GM18951 (cell line): ENCODE measurements around the gene AKAP4.

Source experiments
- POLR2A ChIP-seq: IDR thresholded peaks from 4 replicates; pipeline ENCODE4 v1.6.1; 2011; ENCODE audit warnings: mild to moderate bottlenecking; ENCODE audit not compliant: insufficient read length, insufficient read depth; ENCODE audit errors: extremely low read depth
- in situ Hi-C: fragments of 300-500 bp; cut with MboI; formaldehyde crosslinking; loops from one replicate; pipeline ENCODE4 v1.12.0; 2022; ENCODE audit warnings: low sequenced_read_pairs, mixed read lengths, inconsistent platforms; ENCODE audit not compliant: unreplicated experiment

The AKAP4 gene, protein sequence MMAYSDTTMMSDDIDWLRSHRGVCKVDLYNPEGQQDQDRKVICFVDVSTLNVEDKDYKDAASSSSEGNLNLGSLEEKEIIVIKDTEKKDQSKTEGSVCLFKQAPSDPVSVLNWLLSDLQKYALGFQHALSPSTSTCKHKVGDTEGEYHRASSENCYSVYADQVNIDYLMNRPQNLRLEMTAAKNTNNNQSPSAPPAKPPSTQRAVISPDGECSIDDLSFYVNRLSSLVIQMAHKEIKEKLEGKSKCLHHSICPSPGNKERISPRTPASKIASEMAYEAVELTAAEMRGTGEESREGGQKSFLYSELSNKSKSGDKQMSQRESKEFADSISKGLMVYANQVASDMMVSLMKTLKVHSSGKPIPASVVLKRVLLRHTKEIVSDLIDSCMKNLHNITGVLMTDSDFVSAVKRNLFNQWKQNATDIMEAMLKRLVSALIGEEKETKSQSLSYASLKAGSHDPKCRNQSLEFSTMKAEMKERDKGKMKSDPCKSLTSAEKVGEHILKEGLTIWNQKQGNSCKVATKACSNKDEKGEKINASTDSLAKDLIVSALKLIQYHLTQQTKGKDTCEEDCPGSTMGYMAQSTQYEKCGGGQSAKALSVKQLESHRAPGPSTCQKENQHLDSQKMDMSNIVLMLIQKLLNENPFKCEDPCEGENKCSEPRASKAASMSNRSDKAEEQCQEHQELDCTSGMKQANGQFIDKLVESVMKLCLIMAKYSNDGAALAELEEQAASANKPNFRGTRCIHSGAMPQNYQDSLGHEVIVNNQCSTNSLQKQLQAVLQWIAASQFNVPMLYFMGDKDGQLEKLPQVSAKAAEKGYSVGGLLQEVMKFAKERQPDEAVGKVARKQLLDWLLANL

GRCh38 chrX:50200907-50201306 is at the start of gene AKAP4:
AKAP4 (minus strand) TSS chrX:50201007; CDS start chrX:50200889, 118 bp downstream.
- in situ Hi-C loops, result loop anchor here (25.0 kb wide), 1 partner anchor 361 kb away; no protein-coding TSS in a partner anchor
- no peak for TF ChIP-seq POLR2A

GRCh38 chrX:50211510-50211909 is 10.7 kb upstream of the AKAP4 start:
- in situ Hi-C loops, result loop anchor here (25.0 kb wide), 1 partner anchor 351 kb away; no protein-coding TSS in a partner anchor

DNA sequence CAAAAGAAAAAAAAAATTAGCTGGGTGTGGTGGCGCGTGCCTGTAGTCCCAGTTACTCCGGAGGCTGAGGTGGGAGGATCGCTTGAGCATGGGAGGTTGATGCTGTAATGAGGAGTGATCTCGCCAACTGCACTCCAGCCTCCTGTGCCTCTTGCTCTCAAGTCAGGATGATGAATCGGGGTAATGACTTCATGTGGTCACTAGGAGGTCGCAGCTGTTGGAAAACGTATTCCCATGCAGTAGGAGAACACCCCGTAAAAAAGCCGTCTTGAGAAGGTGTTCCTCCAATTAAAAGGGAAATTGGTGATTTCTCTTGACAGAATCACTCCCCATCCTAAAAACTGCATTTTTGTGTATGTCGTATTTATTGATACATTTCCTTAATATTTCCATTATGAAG is 5.9 kb upstream of the AKAP4 start:
- in situ Hi-C loops, result loop anchor here (25.0 kb wide), 1 partner anchor 356 kb away; no protein-coding TSS in a partner anchor
- TF ChIP-seq POLR2A, result no peak

More at GRCh38 chrX:50211510-50211909, 10.7 kb upstream of the AKAP4 start:
- no peak for TF ChIP-seq POLR2A

DNA sequence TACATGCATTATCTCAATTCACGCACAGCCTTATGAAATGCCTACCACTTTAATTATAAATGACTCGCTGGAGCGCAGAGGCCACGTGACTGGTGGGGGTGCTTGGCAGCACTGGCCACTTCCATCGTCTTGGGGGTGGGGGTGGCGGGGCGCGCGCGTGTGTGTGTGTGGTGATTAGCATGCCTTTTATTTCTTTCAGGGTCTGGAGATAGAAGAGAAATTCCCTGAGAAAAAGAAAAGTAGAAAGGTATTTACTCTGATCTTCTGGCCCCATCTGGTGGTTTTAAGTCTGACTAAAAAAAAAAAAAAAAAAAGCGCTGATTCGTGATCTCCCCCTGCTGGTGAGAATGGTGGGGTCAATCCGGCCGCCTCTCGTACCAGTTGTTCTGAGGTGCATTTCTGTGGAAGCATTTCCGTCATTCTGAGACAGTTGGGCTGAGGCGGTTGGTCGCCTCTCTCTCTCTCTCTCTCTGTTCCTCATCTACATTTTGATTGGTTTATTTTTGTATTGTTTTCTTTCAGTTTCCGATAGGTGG is 3.6 kb upstream of the AKAP4 start, which contains the start of gene CCNB3:
CCNB3 (plus strand) TSS at position 402 of the 536 bp plus-strand sequence. CDS start 80,399 bp downstream, outside the sequence.
- in situ Hi-C loops, result loop anchor here (25.0 kb wide), 1 partner anchor 358 kb away; no protein-coding TSS in a partner anchor

DNA sequence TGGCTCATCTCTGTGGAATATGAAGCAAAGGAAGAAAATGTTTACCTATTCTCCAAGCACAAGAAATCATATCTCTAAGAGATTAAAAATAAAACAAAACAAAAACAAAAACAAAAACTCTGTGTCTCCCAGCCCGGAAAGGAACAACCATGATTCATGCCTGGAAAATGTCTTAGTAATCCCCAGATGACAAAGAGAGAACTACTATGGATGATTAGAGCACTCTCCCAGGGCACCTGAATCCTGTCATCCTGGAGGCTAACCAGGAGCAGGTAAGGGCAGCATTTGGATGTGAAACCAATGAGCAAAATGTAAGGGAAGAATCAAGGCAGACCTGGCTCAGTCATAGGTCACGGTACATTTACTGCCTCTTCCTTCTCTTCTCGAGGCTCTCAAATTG is 1.7 kb upstream of the AKAP4 start:
- in situ Hi-C loops, result loop anchor here (25.0 kb wide), 1 partner anchor 360 kb away; no protein-coding TSS in a partner anchor
- no peak for TF ChIP-seq POLR2A

More for the DNA sequence above, 3.6 kb upstream of the AKAP4 start, which contains the start of gene CCNB3:
- TF ChIP-seq POLR2A, result peak; percentile 21

GRCh38 chrX:50198348-50198747 is 2.5 kb downstream of the AKAP4 start:
- in situ Hi-C loops, result loop anchor here (25.0 kb wide), 1 partner anchor 286 kb away; the partner anchor contains the start of gene CLCN5
- no peak for TF ChIP-seq POLR2A

DNA sequence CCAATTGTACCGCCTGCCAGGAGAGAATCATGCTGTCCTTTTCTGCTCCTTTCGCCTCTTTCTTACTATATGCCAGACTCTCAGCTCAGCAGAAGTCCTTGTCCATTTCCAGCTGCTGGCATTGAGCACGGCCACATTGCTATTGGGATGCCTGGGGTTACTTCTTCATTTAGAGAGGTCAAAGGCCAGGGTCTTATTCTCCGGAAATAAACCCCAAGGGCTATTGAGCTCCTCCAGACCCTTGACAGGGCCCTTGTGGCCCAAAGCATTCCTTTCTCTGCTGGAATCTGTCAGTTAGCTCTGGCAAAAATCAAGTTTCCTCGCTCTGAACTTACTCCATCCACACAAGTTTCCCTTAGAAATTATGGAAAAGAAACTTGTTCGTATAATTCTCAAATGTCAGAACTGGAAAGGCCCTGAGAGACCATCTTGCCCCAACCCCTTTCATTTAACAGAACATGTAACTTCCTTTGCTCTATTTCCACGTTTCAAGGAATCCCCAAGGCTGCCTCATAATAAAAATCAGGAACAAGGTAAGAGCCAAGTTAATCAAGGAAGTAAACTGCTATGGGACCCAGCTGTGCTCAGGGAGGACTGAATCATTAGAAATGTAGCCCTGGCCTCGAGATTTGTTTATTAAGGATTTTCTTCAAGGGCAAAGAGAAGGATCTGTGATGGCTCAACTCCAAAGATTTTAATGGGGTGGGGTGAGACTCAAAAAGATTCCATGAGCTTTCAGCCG is 11.8 kb downstream of the AKAP4 start:
- in situ Hi-C loops, result loop anchor here (25.0 kb wide), 1 partner anchor 277 kb away; the partner anchor contains the start of gene CLCN5
- no peak for TF ChIP-seq POLR2A

GRCh38 chrX:50183891-50184290 is 16.9 kb downstream of the AKAP4 start:
- in situ Hi-C loops, result loop anchor here (25.0 kb wide), 1 partner anchor 272 kb away; the partner anchor contains the start of gene CLCN5
- TF ChIP-seq POLR2A, result no peak

DNA sequence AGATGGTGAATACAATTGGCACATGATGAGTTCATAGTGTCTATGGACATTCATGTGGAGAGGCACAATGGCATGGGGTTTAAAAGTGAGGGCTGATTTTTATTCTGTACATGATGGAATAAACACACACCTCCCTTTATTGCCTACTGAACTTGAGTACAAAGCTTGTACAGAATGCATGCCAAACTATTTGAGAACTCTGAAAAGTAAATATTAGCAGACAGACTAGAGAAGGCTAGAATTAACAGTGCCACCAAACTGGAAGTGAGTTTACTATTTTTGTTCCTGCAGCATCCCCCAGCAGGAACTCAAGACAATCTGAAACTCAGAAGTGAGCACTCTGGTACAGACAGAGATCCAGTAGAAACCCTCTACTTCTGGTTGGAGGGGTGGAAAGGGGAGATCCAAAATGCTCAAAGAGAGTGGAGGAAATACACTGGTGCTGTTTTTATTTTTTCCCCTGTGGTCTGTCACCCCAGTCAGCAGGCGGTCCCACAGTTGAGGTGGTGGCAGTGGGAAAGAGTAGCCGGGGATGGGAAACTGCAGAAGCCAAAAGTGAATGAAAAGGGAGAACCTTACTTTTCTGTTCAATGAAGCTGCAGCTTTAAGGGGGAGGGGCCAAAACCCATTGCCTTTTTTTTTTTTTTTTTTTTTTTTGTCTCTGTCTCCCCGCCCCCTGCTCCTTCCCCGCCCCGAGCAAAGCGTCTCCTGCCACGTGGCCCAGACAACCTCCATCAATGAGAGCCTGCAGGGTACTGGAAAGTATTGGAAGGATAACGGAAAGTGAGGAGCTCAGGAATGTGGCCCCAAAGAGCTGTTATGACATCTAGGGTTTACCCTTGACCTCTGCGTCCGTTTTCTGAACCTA is 20.5 kb downstream of the AKAP4 start:
- TF ChIP-seq POLR2A, result no peak
- in situ Hi-C loops, result loop anchor here (25.0 kb wide), 1 partner anchor 268 kb away; the partner anchor contains the start of gene CLCN5

GRCh38 chrX:50169717-50170116 is 31.1 kb downstream of the AKAP4 start:
- no peak for TF ChIP-seq POLR2A
- in situ Hi-C loops, result no loop called here

DNA sequence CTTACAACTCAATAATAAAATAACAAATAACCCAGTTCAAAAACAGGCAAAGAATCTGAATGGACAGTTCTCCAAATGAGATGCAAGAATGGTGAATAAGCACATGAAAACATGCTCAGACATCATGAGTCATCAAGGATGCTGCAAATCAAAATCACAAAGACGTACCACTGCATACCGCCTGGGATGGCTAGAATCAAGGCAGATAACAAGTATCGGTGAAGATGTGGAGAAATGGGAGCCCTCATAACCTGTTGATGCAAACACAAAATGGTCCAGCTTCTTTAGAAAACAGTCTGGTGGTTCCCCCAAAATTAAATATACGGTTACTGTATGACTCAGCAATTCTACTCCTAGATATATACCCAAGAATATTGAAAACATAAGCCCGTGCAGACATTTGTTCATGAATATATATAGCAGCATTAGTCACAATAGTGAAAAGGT is 32.5 kb downstream of the AKAP4 start:
- in situ Hi-C loops, result no loop called here
- no peak for TF ChIP-seq POLR2A
